GM18511 (cell line): ENCODE data around the gene GDPD5.
A peak's percentile ranks its signal among the peaks of the same experiment; 100 is the strongest.

Source experiments
- ATAC-seq: cut with Tn5 transposase; IDR thresholded peaks from one replicate; pipeline ENCODE4 v1.9.1; 2021; ENCODE audit warnings: mild to moderate bottlenecking, moderate library complexity; ENCODE audit not compliant: unreplicated experiment

Gene GDPD5

GRCh38 chr11:75536786-75537641, 11.3 kb upstream of the GDPD5 start:
- ATAC-seq: peak; percentile 87

GRCh38 chr11:75535071-75535470, 9.3 kb upstream of the GDPD5 start:
- no peak for ATAC-seq

- ATAC-seq: no peak
Measured at GRCh38 chr11:75534259-75535069, 8.7 kb upstream of the GDPD5 start.

GRCh38 chr11:75533896-75534258, 8.1 kb upstream of the GDPD5 start:
- ATAC-seq: no peak

- peak; percentile 41 for ATAC-seq
Measured at GRCh38 chr11:75532200-75533048, 6.7 kb upstream of the GDPD5 start.

GRCh38 chr11:75531325-75531724, 5.6 kb upstream of the GDPD5 start:
- no peak for ATAC-seq

- ATAC-seq: no peak
Measured at GRCh38 chr11:75530577-75530976, 4.8 kb upstream of the GDPD5 start.

GRCh38 chr11:75527938-75528735, 2.4 kb upstream of the GDPD5 start:
- ATAC-seq: no peak

- ATAC-seq: no peak
Measured at GRCh38 chr11:75527130-75527529, 1.4 kb upstream of the GDPD5 start.

GRCh38 chr11:75526192-75526541, 426 bp upstream of the GDPD5 start:
- ATAC-seq: no peak

GRCh38 chr11:75524665-75525432, 892 bp downstream of the GDPD5 start:
- peak; percentile 18 for ATAC-seq

GRCh38 chr11:75523811-75524664, 1.7 kb downstream of the GDPD5 start:
- ATAC-seq: no peak

GRCh38 chr11:75523189-75523588, 2.6 kb downstream of the GDPD5 start:
- ATAC-seq: no peak

GRCh38 chr11:75522286-75523044, 3.3 kb downstream of the GDPD5 start:
- no peak for ATAC-seq

- no peak for ATAC-seq
Measured at GRCh38 chr11:75520688-75521087, 5.1 kb downstream of the GDPD5 start.

- ATAC-seq: no peak
Measured at GRCh38 chr11:75518771-75519653, 6.7 kb downstream of the GDPD5 start.

- no peak for ATAC-seq
Measured at GRCh38 chr11:75518204-75518549, 7.6 kb downstream of the GDPD5 start.
